CD4-positive, alpha-beta T cell treated with Interleukin-17A for 1 hour (primary cell): ENCODE data around the gene MALAT1.
"Not testable (repeated sequence)": the region's sequence is repeated elsewhere in the genome, so short reads cannot be mapped to it uniquely, and the experiment has no call there.

Source experiments
- DNase-seq: peaks from one replicate; pipeline ENCODE4 v3.0.0-alpha.2; 2020

Gene MALAT1

DNA sequence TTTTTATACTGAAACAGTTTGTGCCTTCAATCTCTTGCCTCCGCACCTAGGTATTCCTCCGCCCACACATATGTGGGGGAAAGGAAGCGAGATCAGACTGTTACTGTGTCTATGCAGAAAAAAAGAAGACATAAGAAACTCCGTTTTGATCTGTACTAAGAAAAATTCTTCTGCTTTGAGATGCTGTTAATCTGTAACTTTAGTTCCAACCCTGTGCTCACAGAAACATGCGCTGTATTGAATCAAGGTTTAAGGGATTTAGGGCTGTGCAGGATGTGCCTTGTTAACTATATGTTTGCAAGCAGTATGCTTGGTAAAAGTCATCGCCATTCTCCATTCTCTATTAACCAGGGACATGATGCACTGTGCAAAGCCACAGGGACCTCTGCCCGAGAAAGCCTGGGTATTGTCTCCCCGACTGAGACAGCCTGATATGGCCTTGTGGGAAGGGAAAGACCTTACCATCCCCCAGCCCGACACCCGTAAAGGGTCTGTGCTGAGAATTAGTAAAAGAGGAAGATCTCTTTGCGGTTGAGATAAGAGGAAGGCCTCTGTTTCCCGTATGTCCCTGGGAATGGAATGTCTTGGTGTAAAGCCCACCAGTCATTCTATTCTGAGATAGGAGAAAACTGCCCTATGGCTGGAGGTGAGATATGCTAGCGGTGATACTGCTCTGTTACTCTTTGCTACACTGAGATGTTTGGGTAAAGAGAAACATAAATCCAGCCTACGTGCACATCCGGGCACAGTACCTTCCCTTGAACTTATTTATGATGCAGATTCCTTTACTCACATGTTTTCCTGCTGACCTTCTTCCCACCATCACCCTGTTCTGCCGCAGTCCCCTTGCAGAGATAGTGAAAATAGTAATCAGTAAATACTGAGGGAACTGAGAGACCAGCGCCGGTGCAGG lies 24.1 kb downstream of the MALAT1 start:
- DNase-seq: peak; percentile 46

DNA sequence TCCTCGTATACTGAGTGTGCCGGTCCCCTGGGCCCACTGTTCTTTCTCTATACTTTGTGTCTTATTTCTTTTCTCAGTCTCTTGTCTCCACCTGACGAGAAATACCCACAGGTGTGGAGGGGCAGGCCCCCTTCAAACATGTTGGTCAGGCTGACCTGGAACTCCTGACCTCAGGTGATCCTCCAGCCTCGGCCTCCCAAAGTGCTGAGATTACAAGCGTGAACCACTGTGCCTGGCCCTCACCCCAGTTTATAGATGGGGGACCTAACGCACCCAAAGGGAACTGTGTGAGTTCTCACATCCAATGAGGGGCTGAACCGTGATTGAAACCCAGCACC lies 24.8 kb downstream of the MALAT1 start:
- DNase-seq: not testable (repeated sequence)

DNA sequence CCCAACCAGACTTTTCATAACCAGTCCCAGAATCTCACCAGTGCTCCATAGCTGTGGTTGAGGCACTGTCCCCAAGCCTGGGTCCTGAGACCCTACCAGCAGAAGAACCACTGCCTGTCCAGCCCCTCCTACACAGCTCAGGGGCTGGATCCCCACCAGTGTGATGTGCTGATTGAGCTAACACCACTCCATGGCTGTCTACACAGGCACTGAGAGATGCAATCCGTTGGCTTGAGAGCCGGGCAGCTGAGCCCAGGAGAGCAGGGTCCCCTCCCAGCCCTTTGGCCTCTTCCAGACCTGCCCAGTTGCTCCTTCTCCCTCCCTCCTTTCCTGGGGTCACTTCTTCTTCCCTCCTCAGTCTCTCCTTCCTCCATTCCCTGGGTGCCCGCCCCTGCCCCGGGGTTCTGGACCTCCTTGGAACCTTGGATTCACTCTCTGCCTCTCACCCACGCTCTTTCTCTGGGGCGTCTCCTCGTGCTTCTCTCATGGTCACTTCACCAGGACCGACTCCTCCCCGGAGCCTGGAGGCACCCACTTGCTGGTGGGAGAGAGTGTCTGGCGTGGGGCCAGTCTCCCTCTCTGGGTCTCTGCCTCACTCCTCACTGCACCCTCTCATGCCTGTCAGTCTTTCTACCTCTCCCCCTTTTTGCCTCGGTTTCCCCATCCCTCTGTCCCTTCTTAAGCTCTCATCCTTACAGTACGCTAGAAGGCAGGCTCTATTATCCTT lies 25.3 kb downstream of the MALAT1 start:
- DNase-seq: no peak

DNA sequence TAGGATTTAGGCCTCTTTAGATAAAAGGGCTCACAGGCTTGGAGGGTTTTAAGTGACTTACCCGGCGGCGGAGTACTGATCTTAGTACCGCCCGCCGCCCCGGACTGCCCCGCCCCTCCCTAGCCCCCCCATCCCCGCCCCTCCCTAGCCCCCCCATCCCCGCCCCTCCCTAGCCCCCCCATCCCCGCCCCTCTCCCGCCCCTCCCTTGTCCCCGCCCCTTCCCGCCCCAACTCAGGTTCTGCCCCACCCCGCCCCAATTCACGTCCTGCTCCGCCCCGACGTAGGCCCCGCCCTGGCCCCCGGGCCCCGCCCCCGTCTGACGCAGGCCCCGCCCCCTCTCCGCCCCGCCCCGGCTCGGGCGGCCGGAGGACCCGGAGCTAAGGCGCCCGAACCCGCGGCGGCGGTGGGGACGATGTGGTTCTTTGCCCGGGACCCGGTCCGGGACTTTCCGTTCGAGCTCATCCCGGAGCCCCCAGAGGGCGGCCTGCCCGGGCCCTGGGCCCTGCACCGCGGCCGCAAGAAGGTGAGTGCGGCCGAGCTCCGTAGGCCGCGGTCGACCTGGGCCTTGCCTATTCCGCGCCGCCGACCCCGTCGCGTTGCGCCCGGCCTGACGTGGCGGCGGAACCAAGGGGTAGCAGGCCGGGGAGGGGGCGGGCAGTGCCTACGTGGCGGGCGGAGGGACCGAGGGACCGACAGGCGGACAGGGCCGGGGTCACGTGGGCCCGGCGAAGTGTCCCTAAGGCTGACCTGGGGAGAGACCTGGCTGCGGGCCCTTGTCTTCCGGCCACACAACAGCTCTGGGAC lies 26.1 kb downstream of the MALAT1 start, which contains the start of gene SCYL1:
Gene SCYL1, plus strand, starts transcription at position 343 of the 805 bp plus-strand sequence. Its CDS starts 71 bp downstream, at position 414.
- peak; percentile 87 for DNase-seq

DNA sequence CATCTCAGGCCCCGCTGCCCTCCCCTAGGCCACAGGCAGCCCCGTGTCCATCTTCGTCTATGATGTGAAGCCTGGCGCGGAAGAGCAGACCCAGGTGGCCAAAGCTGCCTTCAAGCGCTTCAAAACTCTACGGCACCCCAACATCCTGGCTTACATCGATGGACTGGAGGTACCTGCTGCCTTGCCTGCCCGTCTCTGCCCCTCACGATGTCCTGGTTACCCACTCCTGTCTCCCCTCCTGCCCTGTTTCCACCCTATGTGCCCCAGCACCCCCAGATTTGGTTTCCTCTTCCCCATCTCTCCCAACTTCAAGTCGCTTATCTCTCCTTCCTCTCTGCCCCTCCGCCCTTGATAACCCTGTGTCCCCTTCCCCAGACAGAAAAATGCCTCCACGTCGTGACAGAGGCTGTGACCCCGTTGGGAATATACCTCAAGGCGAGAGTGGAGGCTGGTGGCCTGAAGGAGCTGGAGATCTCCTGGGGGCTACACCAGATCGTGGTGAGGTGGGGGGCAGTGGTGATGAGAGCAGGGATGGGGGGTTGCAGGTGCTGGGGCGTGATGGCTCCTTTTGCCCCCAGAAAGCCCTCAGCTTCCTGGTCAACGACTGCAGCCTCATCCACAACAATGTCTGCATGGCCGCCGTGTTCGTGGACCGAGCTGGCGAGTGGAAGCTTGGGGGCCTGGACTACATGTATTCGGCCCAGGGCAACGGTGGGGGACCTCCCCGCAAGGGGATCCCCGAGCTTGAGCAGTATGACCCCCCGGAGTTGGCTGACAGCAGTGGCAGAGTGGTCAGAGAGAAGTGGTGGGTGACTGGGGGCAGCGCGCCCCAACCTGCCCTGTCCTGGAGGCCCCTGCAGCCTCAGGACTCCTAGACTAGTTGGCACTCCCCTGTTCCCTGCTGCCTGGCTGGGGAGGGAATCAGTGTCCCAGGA lies 27.0 kb downstream of the MALAT1 start:
- DNase-seq: no peak

DNA sequence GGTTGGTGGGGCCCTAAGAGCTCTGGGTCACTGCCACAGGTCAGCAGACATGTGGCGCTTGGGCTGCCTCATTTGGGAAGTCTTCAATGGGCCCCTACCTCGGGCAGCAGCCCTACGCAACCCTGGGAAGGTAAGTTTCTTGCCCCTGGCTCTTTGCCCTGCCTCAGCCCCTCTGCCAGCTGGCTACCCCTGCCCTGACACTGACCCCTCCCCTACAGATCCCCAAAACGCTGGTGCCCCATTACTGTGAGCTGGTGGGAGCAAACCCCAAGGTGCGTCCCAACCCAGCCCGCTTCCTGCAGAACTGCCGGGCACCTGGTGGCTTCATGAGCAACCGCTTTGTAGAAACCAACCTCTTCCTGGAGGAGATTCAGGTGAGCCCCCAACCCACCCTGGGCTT lies 27.9 kb downstream of the MALAT1 start:
- no peak for DNase-seq

DNA sequence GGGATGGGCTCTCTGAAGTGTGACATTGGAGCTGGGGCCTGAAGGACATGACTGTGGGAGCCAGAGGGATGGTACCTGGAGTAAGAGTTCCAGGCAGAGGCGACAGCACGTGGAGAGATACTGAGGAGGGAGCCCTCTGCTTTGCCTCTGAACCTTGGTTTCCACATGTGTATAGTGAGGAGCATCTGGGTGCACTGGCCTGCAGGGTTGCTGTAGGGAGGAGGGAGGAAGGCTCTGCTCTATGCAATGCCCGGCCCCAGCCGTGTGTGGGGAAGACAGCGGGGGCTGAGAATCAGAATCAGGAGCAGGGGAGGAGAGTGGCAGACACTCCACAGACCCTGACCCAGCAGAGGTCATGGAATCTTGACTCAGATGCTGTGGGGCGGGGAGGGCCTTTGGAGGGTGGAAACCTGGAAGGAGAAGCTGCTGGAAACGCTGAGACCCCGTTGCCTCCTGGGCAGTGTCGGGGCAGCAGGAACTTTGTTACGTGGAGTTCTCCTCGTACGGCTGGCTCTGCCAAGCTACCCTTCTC lies 30.0 kb downstream of the MALAT1 start:
- DNase-seq: no peak

DNA sequence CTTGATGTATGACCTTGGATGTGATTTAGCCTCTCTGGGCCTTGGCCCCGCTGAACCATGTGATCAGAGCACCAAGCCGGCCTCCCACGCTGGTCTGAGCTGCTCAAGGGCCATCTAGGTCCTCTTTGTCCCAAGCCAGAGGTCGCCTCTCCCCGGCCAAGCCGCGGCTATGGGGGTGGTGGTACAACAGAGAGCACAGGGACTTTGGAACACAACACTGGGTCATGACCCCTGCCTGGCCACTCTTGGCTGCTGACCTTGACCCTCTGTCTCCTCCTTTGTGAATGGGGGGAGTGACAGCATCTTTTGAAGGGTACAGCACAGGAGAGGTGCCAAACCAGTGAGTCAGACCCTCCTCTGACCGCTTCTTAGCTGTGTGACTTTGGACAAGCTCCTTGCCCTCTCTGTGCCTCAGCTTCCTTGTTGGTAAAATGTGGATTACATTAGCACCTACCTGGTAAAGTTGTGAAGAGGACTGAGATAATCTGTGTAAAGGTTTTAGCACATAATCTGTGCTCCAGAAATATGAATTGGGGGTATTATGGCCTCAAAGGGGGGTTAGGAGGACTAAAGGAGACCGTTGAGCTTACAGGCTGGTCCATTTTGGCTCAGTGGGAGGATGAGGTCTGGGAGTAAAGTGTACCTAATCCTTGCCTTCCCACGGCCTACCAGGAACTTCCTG lies 30.8 kb downstream of the MALAT1 start:
- no peak for DNase-seq

DNA sequence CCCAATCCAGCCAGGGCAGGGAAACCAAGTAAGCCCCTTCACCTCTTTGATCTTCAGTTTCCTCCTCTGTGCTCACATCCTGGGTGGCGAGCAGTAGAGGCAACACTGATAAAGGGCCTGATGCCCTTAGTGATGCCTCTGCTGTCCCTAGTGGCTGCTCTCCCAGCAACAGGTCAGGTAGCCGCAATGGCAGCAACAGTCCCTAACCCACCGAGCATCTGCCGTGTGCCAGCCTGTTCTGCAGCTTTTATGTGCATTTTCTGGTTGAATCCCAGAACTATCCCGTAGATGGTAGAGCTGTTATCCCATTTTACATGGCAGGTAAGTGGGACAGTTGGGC lies 31.3 kb downstream of the MALAT1 start:
- DNase-seq: peak; percentile 46

DNA sequence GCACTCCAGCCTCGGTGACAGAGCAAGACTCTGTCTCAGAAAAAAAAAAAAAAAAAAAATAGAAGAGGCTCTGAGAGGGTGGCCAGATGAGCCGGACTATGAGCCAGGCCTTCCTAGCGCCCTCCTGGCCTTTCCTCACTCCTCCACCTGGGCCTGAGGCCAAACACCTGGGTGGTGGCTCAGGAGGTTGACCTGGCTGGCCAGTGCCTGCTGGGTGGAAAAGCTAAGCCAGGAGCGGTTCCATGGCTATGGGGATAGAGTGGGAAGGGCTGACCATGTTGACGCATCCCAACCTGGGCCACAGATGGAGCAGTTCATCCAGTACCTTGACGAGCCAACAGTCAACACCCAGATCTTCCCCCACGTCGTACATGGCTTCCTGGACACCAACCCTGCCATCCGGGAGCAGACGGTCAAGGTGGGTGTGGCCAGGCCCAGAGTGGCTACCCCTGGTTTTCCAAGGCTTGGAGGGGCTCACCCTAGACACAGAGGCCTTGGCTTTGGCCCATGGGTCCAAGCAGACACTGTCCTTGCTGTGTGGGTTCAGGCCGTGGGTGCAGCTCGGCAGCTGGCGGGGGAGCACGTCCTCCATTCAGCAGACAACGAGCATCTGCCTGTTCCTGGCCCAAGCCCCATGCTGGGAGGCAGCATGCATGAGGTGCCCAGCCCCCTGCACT lies 33.7 kb downstream of the MALAT1 start:
- no peak for DNase-seq

DNA sequence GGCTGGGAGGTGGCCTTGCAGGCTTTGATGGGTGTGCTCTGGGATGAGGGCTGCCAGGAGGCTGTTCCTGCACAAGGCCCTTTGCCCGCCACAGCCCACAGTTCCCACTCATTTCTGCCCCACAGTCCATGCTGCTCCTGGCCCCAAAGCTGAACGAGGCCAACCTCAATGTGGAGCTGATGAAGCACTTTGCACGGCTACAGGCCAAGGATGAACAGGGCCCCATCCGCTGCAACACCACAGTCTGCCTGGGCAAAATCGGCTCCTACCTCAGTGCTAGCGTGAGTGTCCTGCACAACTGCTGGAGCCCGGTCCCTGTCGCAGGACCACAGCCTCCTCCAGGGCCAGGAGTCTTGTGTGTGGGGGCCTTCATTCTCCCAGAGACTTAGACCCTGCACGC lies 36.3 kb downstream of the MALAT1 start:
- DNase-seq: no peak

DNA sequence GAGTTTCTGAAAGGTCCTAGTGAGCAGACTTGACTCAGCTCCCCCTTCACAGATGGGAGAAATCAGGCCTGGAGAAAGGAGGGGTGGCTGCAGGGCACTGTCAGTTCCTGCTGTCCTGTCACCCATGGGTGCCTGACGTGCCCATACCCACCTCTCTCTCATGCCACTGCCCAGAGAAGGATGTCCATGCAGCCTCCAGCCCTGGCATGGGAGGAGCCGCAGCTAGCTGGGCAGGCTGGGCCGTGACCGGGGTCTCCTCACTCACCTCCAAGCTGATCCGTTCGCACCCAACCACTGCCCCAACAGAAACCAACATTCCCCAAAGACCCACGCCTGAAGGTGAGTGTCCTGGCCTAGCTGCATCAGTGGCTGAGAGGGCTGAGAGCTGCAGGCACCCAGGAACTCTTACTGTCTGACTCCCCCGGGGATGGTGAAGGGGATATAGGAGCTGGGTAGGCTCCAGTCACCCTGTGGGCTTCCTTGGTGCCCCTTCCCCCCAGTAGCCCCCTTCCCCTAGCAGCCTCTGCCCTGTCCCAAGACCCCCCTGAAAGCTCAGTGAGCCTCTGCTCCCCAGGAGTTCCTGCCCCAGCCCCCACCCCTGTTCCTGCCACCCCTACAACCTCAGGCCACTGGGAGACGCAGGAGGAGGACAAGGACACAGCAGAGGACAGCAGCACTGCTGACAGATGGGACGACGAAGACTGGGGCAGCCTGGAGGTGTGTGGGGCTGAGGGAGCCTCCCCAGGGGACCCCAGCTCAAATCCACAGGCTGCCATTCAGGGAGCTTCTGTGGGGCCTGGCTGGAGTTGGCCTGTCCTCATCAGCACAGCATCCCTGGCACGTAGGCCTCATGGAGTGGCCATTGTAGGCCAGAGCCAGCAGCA lies 37.8 kb downstream of the MALAT1 start:
- DNase-seq: no peak

DNA sequence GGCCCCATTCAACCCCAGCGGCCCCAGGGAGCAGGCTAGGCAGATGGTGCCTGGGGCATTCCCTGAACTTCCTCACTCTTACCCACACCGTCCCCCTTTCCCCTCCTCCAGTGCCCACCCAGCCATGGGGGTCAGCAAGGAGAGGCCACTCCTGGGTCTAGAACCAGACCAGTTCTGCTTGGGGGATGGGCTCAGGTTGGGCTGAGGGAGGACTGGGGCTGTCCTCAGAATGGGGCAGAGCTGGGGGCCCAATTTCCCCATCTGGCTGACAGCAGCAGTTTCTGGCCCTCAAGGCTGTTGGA lies 38.4 kb downstream of the MALAT1 start:
- no peak for DNase-seq

DNA sequence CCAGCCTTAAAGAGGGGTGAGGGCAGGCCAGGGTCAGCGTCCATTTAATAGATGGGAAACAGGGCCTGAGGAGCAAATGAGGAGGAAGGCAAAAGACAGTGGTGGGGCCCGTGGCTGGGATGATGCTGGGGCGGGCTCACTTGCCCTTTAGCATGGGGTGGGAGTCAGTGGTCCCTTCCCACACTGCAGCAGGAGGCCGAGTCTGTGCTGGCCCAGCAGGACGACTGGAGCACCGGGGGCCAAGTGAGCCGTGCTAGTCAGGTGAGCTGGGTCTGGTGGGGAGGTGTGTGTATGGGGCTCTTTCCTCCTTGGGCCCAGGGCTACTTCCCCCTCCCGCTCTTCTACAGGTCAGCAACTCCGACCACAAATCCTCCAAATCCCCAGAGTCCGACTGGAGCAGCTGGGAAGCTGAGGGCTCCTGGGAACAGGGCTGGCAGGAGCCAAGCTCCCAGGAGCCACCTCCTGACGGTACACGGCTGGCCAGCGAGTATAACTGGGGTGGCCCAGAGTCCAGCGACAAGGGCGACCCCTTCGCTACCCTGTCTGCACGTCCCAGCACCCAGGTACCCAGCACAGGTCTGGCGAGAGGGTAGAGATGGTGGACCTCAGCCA lies 38.9 kb downstream of the MALAT1 start:
- DNase-seq: no peak

DNA sequence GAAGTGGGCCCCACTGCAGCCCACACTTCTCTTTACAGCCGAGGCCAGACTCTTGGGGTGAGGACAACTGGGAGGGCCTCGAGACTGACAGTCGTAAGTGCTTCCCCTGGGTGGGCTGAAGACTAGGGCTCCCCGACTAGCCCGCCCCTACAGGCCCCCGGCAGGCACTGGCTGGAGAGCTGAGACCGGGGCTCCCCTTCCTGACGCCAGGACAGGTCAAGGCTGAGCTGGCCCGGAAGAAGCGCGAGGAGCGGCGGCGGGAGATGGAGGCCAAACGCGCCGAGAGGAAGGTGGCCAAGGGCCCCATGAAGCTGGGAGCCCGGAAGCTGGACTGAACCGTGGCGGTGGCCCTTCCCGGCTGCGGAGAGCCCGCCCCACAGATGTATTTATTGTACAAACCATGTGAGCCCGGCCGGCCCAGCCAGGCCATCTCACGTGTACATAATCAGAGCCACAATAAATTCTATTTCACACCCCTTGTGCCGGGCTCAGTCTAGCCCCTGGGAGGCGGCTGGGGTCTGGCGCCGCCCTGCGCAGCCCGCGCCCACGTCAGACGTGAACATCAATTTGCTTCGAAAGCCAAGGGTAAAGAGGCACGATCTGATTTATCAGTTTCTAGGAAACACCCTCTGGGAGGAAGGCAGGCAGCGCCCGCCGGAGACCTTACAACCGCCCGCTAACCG lies 39.5 kb downstream of the MALAT1 start:
- no peak for DNase-seq

DNA sequence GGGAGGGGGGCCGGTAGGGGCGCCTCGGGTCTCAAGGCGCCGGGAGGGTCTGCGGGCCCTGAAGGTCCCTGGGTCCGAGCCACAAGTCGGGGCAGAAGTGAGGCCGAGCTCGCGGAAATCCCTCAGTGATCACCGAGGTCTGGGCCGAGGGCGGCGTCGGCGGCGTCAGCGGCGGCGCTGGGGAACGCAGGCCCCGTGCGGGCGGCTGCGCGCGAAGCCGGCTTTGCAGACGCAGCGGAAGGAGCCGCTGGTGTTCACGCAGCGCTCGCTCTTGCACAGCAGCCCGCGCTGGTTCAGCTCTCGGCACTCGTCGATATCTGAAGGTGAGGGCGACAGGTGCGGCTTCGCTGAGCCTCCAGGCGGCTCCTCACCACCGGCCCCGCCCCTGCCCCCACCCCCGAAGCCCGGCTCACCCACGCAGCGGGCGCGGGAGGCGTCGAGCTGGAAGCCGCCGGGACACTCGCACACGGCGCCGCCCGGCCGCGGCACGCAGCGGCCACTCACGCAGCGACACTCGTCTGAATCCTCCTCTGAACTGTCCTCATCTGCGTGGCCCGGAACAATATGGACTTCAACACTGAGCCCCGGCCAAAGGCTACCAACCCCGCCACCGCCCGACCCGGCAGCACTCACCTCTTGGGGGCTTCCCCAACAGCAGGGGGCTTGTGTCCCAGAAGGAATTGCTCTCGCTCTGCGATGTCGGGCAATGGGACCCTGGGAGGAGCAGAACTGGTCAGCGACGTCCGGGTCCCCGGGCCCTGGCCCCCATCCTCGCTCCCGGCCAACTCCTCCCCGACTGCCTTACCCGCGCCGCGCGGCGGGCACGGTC lies 40.3 kb downstream of the MALAT1 start:
- no peak for DNase-seq

DNA sequence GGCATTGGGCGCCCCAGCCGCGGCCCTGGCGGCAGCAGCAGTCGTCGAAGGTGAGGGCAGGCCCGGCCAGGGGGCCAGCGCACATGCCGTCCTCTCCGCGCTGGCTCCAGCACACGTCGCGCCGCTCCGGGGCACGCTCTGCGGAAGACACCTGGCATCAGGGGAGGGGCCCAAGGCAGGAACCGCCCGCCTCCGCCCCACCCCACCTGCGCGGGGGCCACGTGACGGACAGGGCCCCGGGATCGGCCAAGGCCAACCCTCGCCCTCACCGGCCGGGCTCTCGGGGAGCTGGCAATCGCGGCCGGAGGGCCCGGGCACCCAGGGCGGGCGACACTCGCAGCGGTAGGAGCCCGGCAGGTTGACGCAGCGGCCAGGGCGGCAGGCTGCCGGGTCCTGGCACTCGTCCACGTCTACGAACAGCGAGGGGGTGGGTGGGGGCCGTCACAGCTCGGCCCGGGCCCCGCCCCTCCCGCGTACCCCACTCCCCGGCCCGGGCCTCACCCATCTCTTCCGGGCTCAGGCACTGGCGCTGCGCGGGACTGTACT lies 41.0 kb downstream of the MALAT1 start:
- no peak for DNase-seq
